Left colon (tissue), 2 donors: Measurements from ENCODE around the gene VPS33A. TPM values are rescaled to one million over a fixed set of nuclear protein-coding genes. Genes with fewer than 3 reads are reported as not detected.

Source experiments
- ATAC-seq: fragments of 200-7000 bp; cut with Tn5 transposase; one replicate; pipeline ENCODE4 v1.9.1; 2020; ENCODE audit warnings: mild to moderate bottlenecking, moderate library complexity
- DNase-seq, 2 donors: peaks; one replicate each; pipeline ENCODE4 v3.0.0-alpha.2; 2020
- intact Hi-C, 2 donors: fragments of 100-400 bp; cut with DNase I in 1 of 2; cut with micrococcal nuclease in 1 of 2; formaldehyde crosslinking; loops; one replicate each; pipeline versions ENCODE4 v1.11.2 to v1.14.0; 2022; cut with DNase I, micrococcal nuclease
- long read RNA-seq: library from polyadenylated mRNA; unstranded; transcript quantifications from one replicate; pipeline ENCODE4 v2.0.0, GENCODE V29; 2021
- total RNA-seq, 2 donors: library from RNA; stranded (reverse); fragmentation: NEBNext Ultra II Directional; extraction: Animal tissue kit (Norgen Biotek cat#: 25700); gene quantifications; one replicate each; pipeline ENCODE4 v1.2.1, GENCODE V29; 2021
- donor health status: DM: no; HTN: no; CAD: no.
- donor health status: DM: yes; HTN: yes; CAD: no.

VPS33A gene
- total RNA-seq, result 10 to 100 TPM; 20.5 to 21.4 TPM
- long read RNA-seq, full-length matches to known transcripts, result 35 of 44 reads
- long read RNA-seq, partial matches to known transcripts, result 7 of 44 reads
- long read RNA-seq, other reads (novel, unspliced or antisense), result 2 of 44 reads

- DNase-seq (peak; percentile 96 to 98), ATAC-seq (peak; percentile 94)
- intact Hi-C loops, result no loop called here
These were observed at the start of gene VPS33A for GRCh38 chr12:122266230-122266901. Gene VPS33A, minus strand, starts transcription at chr12:122266494. Its CDS starts 86 bp downstream, at chr12:122266408.

GRCh38 chr12:122312926-122313325 lies 46.6 kb upstream of the VPS33A start:
- intact Hi-C loops, result no loop called here
- ATAC-seq, result no peak
- DNase-seq, result no peak

GRCh38 chr12:122311696-122312095 lies 45.4 kb upstream of the VPS33A start:
- intact Hi-C loops, result no loop called here
- no peak for DNase-seq
- ATAC-seq, result no peak

GRCh38 chr12:122310626-122311333 lies 44.5 kb upstream of the VPS33A start:
- intact Hi-C loops, result no loop called here
- DNase-seq, result no peak
- ATAC-seq, result peak; percentile 28

GRCh38 chr12:122309564-122310121 lies 43.3 kb upstream of the VPS33A start:
- ATAC-seq (no peak), DNase-seq (no peak)
- intact Hi-C loops, result no loop called here

- DNase-seq, result no peak
- no peak for ATAC-seq
- intact Hi-C loops, result no loop called here
These were observed 42.5 kb upstream of the VPS33A start for GRCh38 chr12:122308811-122309210.

GRCh38 chr12:122306407-122306806 lies 40.1 kb upstream of the VPS33A start:
- ATAC-seq, result no peak

GRCh38 chr12:122304924-122305323 lies 38.6 kb upstream of the VPS33A start:
- DNase-seq (no peak), ATAC-seq (no peak)
- intact Hi-C loops, result no loop called here

More at GRCh38 chr12:122306407-122306806, 40.1 kb upstream of the VPS33A start:
- intact Hi-C loops, result no loop called here
- DNase-seq, result no peak

GRCh38 chr12:122303068-122303467 lies 36.8 kb upstream of the VPS33A start:
- DNase-seq (no peak), ATAC-seq (no peak)
- intact Hi-C loops, result no loop called here

GRCh38 chr12:122298071-122298748 lies 31.9 kb upstream of the VPS33A start:
- intact Hi-C loops, result no loop called here
- DNase-seq (no peak), ATAC-seq (no peak)

- DNase-seq (no peak), ATAC-seq (no peak)
- intact Hi-C loops, result no loop called here
These were observed 31.2 kb upstream of the VPS33A start for GRCh38 chr12:122297494-122297893.

GRCh38 chr12:122295877-122296276 lies 29.6 kb upstream of the VPS33A start:
- ATAC-seq (no peak), DNase-seq (no peak)
- intact Hi-C loops, result no loop called here

GRCh38 chr12:122293081-122293480 lies 26.8 kb upstream of the VPS33A start:
- intact Hi-C loops, result no loop called here
- ATAC-seq (no peak), DNase-seq (no peak)

GRCh38 chr12:122291431-122291830 lies 25.1 kb upstream of the VPS33A start:
- no peak for ATAC-seq
- intact Hi-C loops, result no loop called here
- no peak for DNase-seq

- DNase-seq (no peak), ATAC-seq (no peak)
These were observed 17.4 kb upstream of the VPS33A start for GRCh38 chr12:122283680-122284079.

GRCh38 chr12:122282061-122282460 lies 15.8 kb upstream of the VPS33A start:
- no peak for DNase-seq
- intact Hi-C loops, result no loop called here
- ATAC-seq, result no peak

More at GRCh38 chr12:122283680-122284079, 17.4 kb upstream of the VPS33A start:
- intact Hi-C loops, result no loop called here

GRCh38 chr12:122276242-122276641 lies 9.9 kb upstream of the VPS33A start:
- intact Hi-C loops, result no loop called here
- ATAC-seq (no peak), DNase-seq (no peak)

GRCh38 chr12:122275459-122275858 lies 9.2 kb upstream of the VPS33A start:
- ATAC-seq, result no peak
- no peak for DNase-seq
- intact Hi-C loops, result no loop called here

- peak; percentile 60 for ATAC-seq
- peak; percentile 42 to 58 for DNase-seq
- intact Hi-C loops, result no loop called here
These were observed 436 bp downstream of the VPS33A start for GRCh38 chr12:122265886-122266229.

GRCh38 chr12:122265476-122265875 lies 818 bp downstream of the VPS33A start:
- intact Hi-C loops, result no loop called here
- DNase-seq (no peak), ATAC-seq (no peak)
